ENCODE measurements around the gene ARF6. TPM values are rescaled to one million over a fixed set of nuclear protein-coding genes. Genes with fewer than 3 reads are reported as not detected.

The ARF6 gene
- total and polyA plus RNA-seq, 9 of the 15 experiments (the other 6 are each of a cell fraction or from before 2014, with no cell fraction given): 15.3 to 35.2 (median 24.9) TPM

- TF ChIP-seq AFF4 (CRISPR knock-in tag; IDR thresholded peaks at IDR 0.05) (no peak), NFIX (CRISPR knock-in tag; IDR thresholded peaks at IDR 0.05; ENCODE audit: low read depth) (no peak), MTF1 (CRISPR knock-in tag; IDR thresholded peaks at IDR 0.05; ENCODE audit: borderline replicate concordance) (no peak), PURB (CRISPR knock-in tag; IDR thresholded peaks at IDR 0.05; ENCODE audit: low read depth) (no peak), KAT7 (CRISPR knock-in tag; IDR thresholded peaks at IDR 0.05; ENCODE audit: borderline replicate concordance) (no peak), ESRRB (CRISPR knock-in tag; IDR thresholded peaks at IDR 0.05; ENCODE audit: borderline replicate concordance) (no peak), HOXB6 (CRISPR knock-in tag; IDR thresholded peaks at IDR 0.05; ENCODE audit: borderline replicate concordance) (no peak), RNF219 (CRISPR knock-in tag; IDR thresholded peaks at IDR 0.05) (no peak), SP2 (IDR thresholded peaks at IDR 0.05; ENCODE audit: extremely low read depth, low read depth, low read length, poor library complexity, severe bottlenecking) (no peak), PML (IDR thresholded peaks at IDR 0.05; ENCODE audit: low read length) (no peak), RAD21 (CRISPR knock-in tag; conservative IDR thresholded peaks at IDR 0.05 in 1 of 2, IDR thresholded peaks at IDR 0.05 in 1 of 2) (peak in 1 of 2 experiments; percentile 50; a peak in 2 of 4 replicates), MEF2A (IDR thresholded peaks at IDR 0.05; ENCODE audit: control insufficient read depth, low read depth, low read length) (no peak)
- TF ChIP-seq, protein P1, sequence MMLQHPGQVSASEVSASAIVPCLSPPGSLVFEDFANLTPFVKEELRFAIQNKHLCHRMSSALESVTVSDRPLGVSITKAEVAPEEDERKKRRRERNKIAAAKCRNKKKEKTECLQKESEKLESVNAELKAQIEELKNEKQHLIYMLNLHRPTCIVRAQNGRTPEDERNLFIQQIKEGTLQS (IDR thresholded peaks at IDR 0.05): peak; percentile 23; the same call in 1 of the 2 replicates
- TF ChIP-seq, protein P1 (CRISPR knock-in tag; conservative IDR thresholded peaks at IDR 0.05): no peak
- TF ChIP-seq, protein P2, sequence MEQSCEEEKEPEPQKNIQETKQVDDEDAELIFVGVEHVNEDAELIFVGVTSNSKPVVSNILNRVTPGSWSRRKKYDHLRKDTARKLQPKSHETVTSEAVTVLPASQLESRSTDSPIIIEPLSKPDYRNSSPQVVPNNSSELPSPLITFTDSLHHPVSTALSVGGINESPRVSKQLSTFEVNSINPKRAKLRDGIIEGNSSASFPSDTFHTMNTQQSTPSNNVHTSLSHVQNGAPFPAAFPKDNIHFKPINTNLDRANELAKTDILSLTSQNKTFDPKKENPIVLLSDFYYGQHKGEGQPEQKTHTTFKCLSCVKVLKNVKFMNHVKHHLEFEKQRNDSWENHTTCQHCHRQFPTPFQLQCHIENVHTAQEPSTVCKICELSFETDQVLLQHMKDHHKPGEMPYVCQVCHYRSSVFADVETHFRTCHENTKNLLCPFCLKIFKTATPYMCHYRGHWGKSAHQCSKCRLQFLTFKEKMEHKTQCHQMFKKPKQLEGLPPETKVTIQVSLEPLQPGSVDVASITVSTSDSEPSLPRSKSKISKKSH (CRISPR knock-in tag; IDR thresholded peaks at IDR 0.05): no peak
- TF ChIP-seq, protein P3, sequence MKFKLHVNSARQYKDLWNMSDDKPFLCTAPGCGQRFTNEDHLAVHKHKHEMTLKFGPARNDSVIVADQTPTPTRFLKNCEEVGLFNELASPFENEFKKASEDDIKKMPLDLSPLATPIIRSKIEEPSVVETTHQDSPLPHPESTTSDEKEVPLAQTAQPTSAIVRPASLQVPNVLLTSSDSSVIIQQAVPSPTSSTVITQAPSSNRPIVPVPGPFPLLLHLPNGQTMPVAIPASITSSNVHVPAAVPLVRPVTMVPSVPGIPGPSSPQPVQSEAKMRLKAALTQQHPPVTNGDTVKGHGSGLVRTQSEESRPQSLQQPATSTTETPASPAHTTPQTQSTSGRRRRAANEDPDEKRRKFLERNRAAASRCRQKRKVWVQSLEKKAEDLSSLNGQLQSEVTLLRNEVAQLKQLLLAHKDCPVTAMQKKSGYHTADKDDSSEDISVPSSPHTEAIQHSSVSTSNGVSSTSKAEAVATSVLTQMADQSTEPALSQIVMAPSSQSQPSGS (CRISPR knock-in tag; IDR thresholded peaks at IDR 0.05): no peak
Observed at GRCh38 chr14:49853572-49854375, 39.1 kb upstream of the ARF6 start (continued).

Measured in K562 (cell line).